CD14-positive monocyte (primary cell): ENCODE results near the gene ATF6. TPM values are rescaled to one million over a fixed set of nuclear protein-coding genes. Genes with fewer than 3 reads are reported as not detected.
A peak's percentile ranks its signal among the peaks of the same experiment; 100 is the strongest.

Experiments used
- DNase-seq, 3 donors: peaks; one replicate each; pipeline ENCODE4 v3.0.0-alpha.2; 2011 to 2022
- H2AFZ ChIP-seq: 2 replicates; pipeline ENCODE4 v1.6.0; 2012; ENCODE audit warnings: mild to moderate bottlenecking, low read depth, low read length, inconsistent platforms; ENCODE audit not compliant: insufficient read depth, poor library complexity, severe bottlenecking
- H3K27ac ChIP-seq, 2 donors: 1 replicate in 1 of 2; 2 replicates in 1 of 2; pipeline ENCODE4 v1.5.1; 2012 to 2013; ENCODE audit warnings: low read length in 2 of 2, control low read depth in 1 of 2, inconsistent platforms in 1 of 2, low read depth in 1 of 2, mild to moderate bottlenecking in 1 of 2
- H3K27me3 ChIP-seq, 2 donors: one replicate each; pipeline versions ENCODE4 v1.6.0 to v1.6.1; 2011 to 2013; ENCODE audit warnings: low read length in 2 of 2; ENCODE audit not compliant: control insufficient read depth in 2 of 2, insufficient read depth in 2 of 2
- H3K36me3 ChIP-seq, 2 donors: replicated peaks in 1 of 2; 1 replicate in 1 of 2; 2 replicates in 1 of 2; pipeline versions ENCODE4 v1.5.1 to v1.6.1; 2012 to 2013; ENCODE audit warnings: low read length in 2 of 2, control low read depth in 1 of 2, inconsistent platforms in 1 of 2, mild to moderate bottlenecking in 1 of 2; ENCODE audit not compliant: insufficient read depth in 2 of 2, control insufficient read depth in 1 of 2
- H3K4me1 ChIP-seq, 2 donors: 1 replicate in 1 of 2; 2 replicates in 1 of 2; pipeline versions ENCODE4 v1.5.1 to v1.6.1; 2012 to 2013; ENCODE audit warnings: low read length in 2 of 2, control low read depth in 1 of 2, inconsistent platforms in 1 of 2, mild to moderate bottlenecking in 1 of 2, moderate library complexity in 1 of 2; ENCODE audit not compliant: insufficient read depth in 2 of 2, control insufficient read depth in 1 of 2
- H3K4me2 ChIP-seq: replicated peaks from 2 replicates; pipeline ENCODE3; 2012; ENCODE audit warnings: low read length, moderate library complexity, mild to moderate bottlenecking; ENCODE audit not compliant: poor library complexity, severe bottlenecking; ENCODE audit errors: extremely low read depth
- H3K4me3 ChIP-seq, 3 experiments: fragments of 200-600 bp in 1 of 3; sonication (generic) in 1 of 3; replicated peaks in 1 of 3; 1 replicate in 2 of 3; 2 replicates in 1 of 3; pipeline ENCODE4 v1.5.1; 2011 to 2013; ENCODE audit warnings: low read length in 3 of 3, mild to moderate bottlenecking in 3 of 3, control low read depth in 2 of 3, low read depth in 2 of 3, inconsistent platforms in 1 of 3, moderate library complexity in 1 of 3
- H3K79me2 ChIP-seq: 2 replicates; pipeline ENCODE4 v1.6.0; 2012; ENCODE audit warnings: mild to moderate bottlenecking, control low read depth, inconsistent platforms, low read length, moderate library complexity; ENCODE audit not compliant: insufficient read depth
- H3K9ac ChIP-seq: 2 replicates; pipeline ENCODE4 v1.6.0; 2017; ENCODE audit warnings: low read length, mild to moderate bottlenecking; ENCODE audit not compliant: insufficient read depth, poor library complexity, severe bottlenecking
- H3K9me3 ChIP-seq, 2 donors: replicated peaks in 1 of 2; 1 replicate in 1 of 2; 2 replicates in 1 of 2; pipeline versions ENCODE4 v1.5.1 to v1.6.1; 2012 to 2013; ENCODE audit warnings: low read length in 2 of 2, control low read depth in 1 of 2; ENCODE audit not compliant: control insufficient read depth in 1 of 2, insufficient read depth in 1 of 2
- H4K20me1 ChIP-seq: 2 replicates; pipeline ENCODE4 v1.6.0; 2012; ENCODE audit warnings: mild to moderate bottlenecking, low read length, control low read depth, moderate library complexity; ENCODE audit not compliant: insufficient read depth
- H3K27ac Mint-ChIP-seq, 7 donors: one replicate each; pipeline ENCODE4 v1.8.0; 2020; ENCODE audit warnings: mild to moderate bottlenecking in 7 of 7, mixed read lengths in 7 of 7, moderate library complexity in 6 of 7, inconsistent platforms in 2 of 7
- H3K27me3 Mint-ChIP-seq, 3 donors: one replicate each; pipeline ENCODE4 v1.8.0; 2021 to 2022; ENCODE audit warnings: low read depth in 3 of 3, mild to moderate bottlenecking in 3 of 3, mixed read lengths in 3 of 3, moderate library complexity in 3 of 3, inconsistent platforms in 1 of 3
- H3K36me3 Mint-ChIP-seq, 2 donors: one replicate each; pipeline ENCODE4 v1.8.0; 2020; ENCODE audit warnings: mixed read lengths in 2 of 2, inconsistent platforms in 1 of 2, mild to moderate bottlenecking in 1 of 2
- H3K4me1 Mint-ChIP-seq: one replicate; pipeline ENCODE4 v1.8.0; 2020; ENCODE audit warnings: mild to moderate bottlenecking, mixed read lengths
- H3K4me3 Mint-ChIP-seq, 2 donors: one replicate each; pipeline ENCODE4 v1.8.0; 2020; ENCODE audit warnings: mild to moderate bottlenecking in 2 of 2, mixed read lengths in 2 of 2, moderate library complexity in 1 of 2
- H3K9me3 Mint-ChIP-seq, 7 donors: one replicate each; pipeline ENCODE4 v1.8.0; 2020 to 2022; ENCODE audit warnings: mixed read lengths in 7 of 7, mild to moderate bottlenecking in 6 of 7, moderate library complexity in 6 of 7, inconsistent platforms in 2 of 7
- CTCF ChIP-seq: fragments of 200-600 bp; IDR thresholded peaks from one replicate; pipeline ENCODE4 v1.8.0; 2022; ENCODE audit warnings: antibody characterized with exemption, mild to moderate bottlenecking
- WGBS: methylation state at CpG from one replicate; pipeline ENCODE4 v1.1.5; 2013; ENCODE audit warnings: missing lambda C conversion rate; ENCODE audit not compliant: insufficient coverage; 5-methylcytosine and 5-hydroxymethylcytosine counted together
- intact Hi-C, 2 donors: fragments of 100-400 bp; cut with micrococcal nuclease; formaldehyde crosslinking; loops; one replicate each; pipeline versions ENCODE4 v1.15.0 to v1.15.1; 2023
- polyA plus RNA-seq, 3 donors: library from polyadenylated mRNA; depleted of rRNA in 1 of 3; unstranded in 2 of 3; stranded (reverse) in 1 of 3; fragments of 300-500 nt in 2 of 3; fragments of >200 nt in 1 of 3; fragmentation: Illumina TruSeq in 2 of 3; gene quantifications; 1 replicate in 2 of 3; 2 replicates in 1 of 3; pipeline ENCODE4 v1.2.3, GENCODE V29; 2012 to 2021

The ATF6 gene
- polyA plus RNA-seq, 3 donors, result 13.4 to 25.6 (median 22.2) TPM

DNA sequence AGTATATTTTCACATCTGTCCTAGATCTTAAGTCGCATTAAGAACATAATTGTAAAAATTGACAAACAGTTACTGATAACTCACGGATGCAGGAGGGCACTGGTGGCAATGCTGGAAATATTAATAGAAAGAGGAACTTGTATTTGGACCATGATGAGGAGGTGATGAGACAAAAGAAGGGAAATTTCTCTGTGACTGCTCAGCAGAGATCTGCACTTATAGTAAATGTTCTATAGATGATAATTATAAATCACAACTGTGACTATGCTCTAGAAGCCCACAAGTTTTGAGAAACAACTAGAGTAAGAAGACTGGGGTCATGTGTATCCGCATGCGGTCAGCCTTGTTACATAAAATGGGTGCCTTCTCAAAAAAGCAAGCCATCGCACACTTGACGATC lies 25.2 kb upstream of the ATF6 start:
- Histone ChIP-seq H4K20me1 (no peaks in the 10 kb centered on the region), H3K9ac (no peak overlapping the region), H3K9me3 (no peaks in the 10 kb centered on the region), H3K4me3 (peak overlapping the region in 1 of 3 experiments; percentile 52), H3K27me3 (peaks cover 21 to 26% of the 10 kb centered on the region in 2 donors), H3K4me1 (peaks cover 32 to 38% of the 10 kb centered on the region in 2 donors), H3K4me2 (peak overlapping the region; percentile 41), H3K79me2 (no peaks in the 10 kb centered on the region), H3K36me3 (no peaks in the 10 kb centered on the region), H3K27ac (peak overlapping the region in 1 of 2 donors; percentile 85), H2AFZ (no peak overlapping the region)
- TF ChIP-seq CTCF, result no peak
- peaks cover 42% of the 10 kb centered on the region for H3K4me1 Mint-ChIP-seq
- peak overlapping the region in 1 of 2 donors; percentile 71 for H3K4me3 Mint-ChIP-seq
- H3K9me3 Mint-ChIP-seq, result peaks cover 0 to 2% (median 0%) of the 10 kb centered on the region in 7 donors
- H3K27me3 Mint-ChIP-seq, result peaks cover 15 to 40% (median 34%) of the 10 kb centered on the region in 3 donors
- WGBS, result 20% methylated on average over 1 of the region's 6 CpGs
- H3K36me3 Mint-ChIP-seq, result peaks cover 0 to 2% of the 10 kb centered on the region in 2 donors
- peak in 2 of 3 donors; percentile 64 for DNase-seq
- intact Hi-C loops, result loop anchor here (2.0 to 5.0 kb wide), 2 partner anchors 254 to 256 kb away; no protein-coding TSS in a partner anchor
- peak overlapping the region in 5 of 7 donors; percentile 16 to 91 (median 71) for H3K27ac Mint-ChIP-seq

GRCh38 chr1:161743231-161743630 lies 22.9 kb upstream of the ATF6 start:
- DNase-seq, result no peak
- 91% methylated on average over 5 of the region's 9 CpGs for WGBS
- Histone ChIP-seq H3K27ac (no peak overlapping the region), H3K4me2 (no peak overlapping the region), H4K20me1 (no peaks in the 10 kb centered on the region), H3K4me1 (peaks cover 36 to 43% of the 10 kb centered on the region in 2 donors), H3K9ac (no peak overlapping the region), H3K4me3 (no peak overlapping the region), H3K36me3 (no peaks in the 10 kb centered on the region), H3K79me2 (no peaks in the 10 kb centered on the region), H3K27me3 (peaks cover 0 to 5% of the 10 kb centered on the region in 2 donors), H2AFZ (no peak overlapping the region), H3K9me3 (no peaks in the 10 kb centered on the region)
- Mint-ChIP-seq H3K27ac (no peak overlapping the region), H3K27me3 (peaks cover 14 to 35% (median 22%) of the 10 kb centered on the region in 3 donors), H3K4me1 (peaks cover 45% of the 10 kb centered on the region), H3K4me3 (no peak overlapping the region), H3K36me3 (peaks cover 0 to 2% of the 10 kb centered on the region in 2 donors), H3K9me3 (peaks cover 0 to 3% (median 0%) of the 10 kb centered on the region in 7 donors)
- TF ChIP-seq CTCF, result no peak
- intact Hi-C loops, result loop anchor here in 1 of 2 donors (5.0 kb wide), 1 partner anchor 256 kb away; no protein-coding TSS in a partner anchor
